ENCODE results near the gene SASH1. TPM values are rescaled to one million over a fixed set of nuclear protein-coding genes. Genes with fewer than 3 reads are reported as not detected.
"Not testable (repeated sequence)": the region's sequence is repeated elsewhere in the genome, so short reads cannot be mapped to it uniquely, and the experiment has no call there.

The SASH1 gene
- polyA plus RNA-seq, 3 donors from 2014 or later, result not detected

DNA sequence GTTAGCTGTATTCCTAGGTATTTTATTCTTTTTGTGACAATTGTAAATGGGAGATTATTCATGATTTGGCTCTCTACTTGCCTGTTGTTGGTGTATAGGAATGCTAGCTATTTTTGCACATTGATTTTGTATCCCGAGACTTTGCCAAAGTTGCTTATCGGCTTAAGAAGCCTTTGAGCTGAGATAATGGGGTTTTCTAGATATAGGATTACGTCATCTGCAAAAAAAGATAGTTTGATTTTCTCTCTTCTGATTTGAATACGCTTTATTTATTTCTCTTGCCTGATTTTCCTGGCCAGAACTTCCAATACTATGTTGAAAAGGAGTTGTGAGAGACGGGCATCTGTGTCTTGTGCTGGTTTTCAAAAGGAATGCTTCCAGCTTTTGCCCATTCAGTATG, 241.0 kb downstream of the SASH1 start:
- peaks cover 3 to 33% (median 14%) of the 10 kb centered on the region in 3 donors for H3K27me3 Mint-ChIP-seq (ENCODE audit: low read depth in 3 of 3)
- peaks cover 3 to 15% (median 11%) of the 10 kb centered on the region in 6 donors for H3K9me3 Mint-ChIP-seq
- H3K36me3 Mint-ChIP-seq, result peaks cover 0 to 5% (median 0%) of the 10 kb centered on the region in 3 donors
- no peak for DNase-seq
- H3K4me3 Mint-ChIP-seq, result no peak overlapping the region
- no peak overlapping the region for H3K27ac Mint-ChIP-seq
- H3K4me1 Mint-ChIP-seq, result no peaks in the 10 kb centered on the region

DNA sequence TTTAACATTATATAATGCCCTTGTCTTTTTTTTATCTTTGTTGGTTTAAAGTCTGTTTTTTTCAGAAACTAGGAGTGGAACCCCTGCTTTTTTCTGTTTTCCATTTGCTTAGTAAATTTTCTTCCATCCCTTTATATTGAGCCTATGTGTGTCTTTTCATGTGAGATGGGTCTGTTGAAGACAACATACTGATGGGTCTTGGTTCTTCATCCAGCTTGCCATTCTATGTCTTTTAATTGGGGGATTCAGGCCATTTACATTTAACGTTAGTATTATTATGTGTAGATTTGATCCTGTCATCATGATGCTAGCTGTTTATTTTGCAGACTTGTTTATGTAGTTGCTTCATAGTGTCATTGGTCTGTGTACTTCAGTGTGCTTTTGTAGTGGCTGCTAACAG, 243.0 kb downstream of the SASH1 start:
- Mint-ChIP-seq H3K27me3 (ENCODE audit: low read depth in 3 of 3) (peaks cover 3 to 33% (median 8%) of the 10 kb centered on the region in 3 donors), H3K9me3 (peaks cover 3 to 15% (median 11%) of the 10 kb centered on the region in 6 donors)
- not testable (repeated sequence) for H3K36me3 Mint-ChIP-seq, H3K4me3 Mint-ChIP-seq, H3K4me1 Mint-ChIP-seq, H3K27ac Mint-ChIP-seq, DNase-seq

DNA sequence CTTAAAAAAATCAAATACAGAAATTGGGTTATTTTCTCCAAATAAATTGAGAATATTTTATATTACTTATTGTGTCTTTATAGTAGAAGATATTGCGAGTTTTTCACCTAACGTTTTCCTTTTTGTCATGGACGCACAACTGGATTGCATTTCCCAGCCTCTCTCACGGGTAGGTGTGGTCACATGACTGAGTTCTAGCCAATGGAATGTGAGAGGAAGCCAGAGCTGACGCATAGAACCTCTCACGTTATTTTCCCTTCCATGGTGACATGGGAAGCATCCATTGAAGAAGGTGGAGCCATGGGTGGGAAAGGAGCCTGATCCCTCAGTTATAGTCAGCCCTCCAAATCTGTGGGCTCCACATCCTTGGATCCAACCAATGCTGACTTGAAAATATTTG, 248.2 kb downstream of the SASH1 start:
- peaks cover 0 to 5% (median 0%) of the 10 kb centered on the region in 3 donors for H3K36me3 Mint-ChIP-seq
- H3K4me3 Mint-ChIP-seq, result no peak overlapping the region
- DNase-seq, result no peak
- H3K27me3 Mint-ChIP-seq (ENCODE audit: low read depth in 3 of 3), result peaks cover 0 to 16% (median 0%) of the 10 kb centered on the region in 3 donors
- H3K9me3 Mint-ChIP-seq, result peaks cover 0 to 10% (median 0%) of the 10 kb centered on the region in 6 donors
- no peak overlapping the region for H3K27ac Mint-ChIP-seq
- H3K4me1 Mint-ChIP-seq, result no peaks in the 10 kb centered on the region

DNA sequence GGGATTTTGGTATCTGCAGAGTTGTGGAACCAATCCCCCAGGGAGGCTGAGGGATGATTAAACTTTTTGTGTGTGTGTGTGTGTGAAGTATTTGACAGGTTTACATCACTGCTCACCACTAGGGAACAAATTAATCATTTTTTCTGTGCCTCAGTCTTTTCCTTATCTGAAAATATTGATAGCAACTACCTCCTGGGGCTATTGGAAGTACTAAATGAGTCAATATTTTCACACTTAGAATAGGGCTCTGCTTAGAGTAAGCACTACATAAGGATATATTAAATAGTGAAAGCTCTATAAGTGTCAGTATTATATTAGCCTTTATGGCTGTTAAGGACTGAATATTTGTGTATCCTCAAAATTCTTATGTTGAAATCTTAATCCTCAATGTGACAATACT, 249.0 kb downstream of the SASH1 start:
- no peaks in the 10 kb centered on the region for H3K4me1 Mint-ChIP-seq
- peaks cover 0 to 15% (median 3%) of the 10 kb centered on the region in 3 donors for H3K27me3 Mint-ChIP-seq (ENCODE audit: low read depth in 3 of 3)
- H3K36me3 Mint-ChIP-seq, result peaks cover 0 to under 1% (median 0%) of the 10 kb centered on the region in 3 donors

DNA sequence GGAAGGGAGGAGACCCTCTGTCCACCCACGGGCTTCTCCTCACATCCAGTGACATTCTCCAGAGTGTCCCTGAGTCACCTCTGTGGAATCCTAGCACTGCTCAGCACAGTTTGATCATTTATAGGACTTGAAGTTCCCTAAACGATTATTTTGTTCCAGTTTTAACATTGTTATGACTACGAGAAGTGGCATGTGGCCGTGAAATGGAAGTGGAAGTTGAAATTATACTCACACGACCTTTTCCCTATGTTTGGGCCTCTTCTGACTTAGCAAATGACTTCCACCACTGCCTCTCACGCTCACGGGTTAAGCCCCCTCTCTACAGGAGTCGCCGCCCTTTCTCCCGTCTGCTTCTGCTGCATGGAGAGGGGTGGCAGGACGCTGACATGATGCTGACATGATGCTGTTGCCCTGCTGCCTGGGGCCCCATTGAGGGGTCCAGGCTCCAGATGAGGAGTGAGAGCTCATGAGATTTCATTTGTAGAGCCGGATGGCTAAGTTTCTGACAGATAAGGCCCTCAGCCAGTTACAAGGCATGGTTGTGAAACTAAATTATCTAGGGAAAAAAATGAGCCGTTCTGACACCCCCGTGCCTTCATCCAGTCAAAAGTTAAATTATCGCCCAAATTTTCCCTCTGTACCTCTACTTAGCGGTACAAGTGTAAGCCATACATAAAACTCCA, 250.6 kb downstream of the SASH1 start:
- Mint-ChIP-seq H3K27ac (no peak overlapping the region), H3K9me3 (peaks cover 0 to 2% (median 0%) of the 10 kb centered on the region in 6 donors), H3K27me3 (ENCODE audit: low read depth in 3 of 3) (peaks cover 0 to 16% (median 11%) of the 10 kb centered on the region in 3 donors), H3K4me1 (no peaks in the 10 kb centered on the region), H3K4me3 (no peak overlapping the region), H3K36me3 (no peaks in the 10 kb centered on the region)
- no peak for DNase-seq

More for the DNA sequence above, 249.0 kb downstream of the SASH1 start:
- Mint-ChIP-seq H3K4me3 (no peak overlapping the region), H3K27ac (no peak overlapping the region), H3K9me3 (peaks cover 0 to 2% (median 0%) of the 10 kb centered on the region in 6 donors)
- DNase-seq, result no peak

DNA sequence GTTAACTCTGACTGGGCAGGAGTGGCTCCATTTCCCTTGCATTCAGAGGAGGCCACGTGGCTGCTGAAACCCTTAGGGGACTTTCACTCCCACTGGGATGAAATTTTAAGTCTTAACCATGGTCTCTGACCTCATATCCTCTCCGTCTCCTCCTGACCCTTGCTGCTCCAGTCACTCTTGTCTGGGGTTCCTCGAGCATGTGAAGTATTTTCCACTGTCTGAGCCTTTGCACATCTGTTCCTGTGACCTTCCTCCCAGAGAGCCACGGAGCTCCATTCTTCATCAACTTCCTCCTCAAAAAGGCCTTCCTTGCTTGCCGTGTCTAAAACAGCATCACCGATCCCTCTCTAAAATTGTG, 251.2 kb downstream of the SASH1 start:
- Mint-ChIP-seq H3K27ac (no peak overlapping the region), H3K27me3 (ENCODE audit: low read depth in 3 of 3) (peaks cover 0 to 21% (median 11%) of the 10 kb centered on the region in 3 donors), H3K4me1 (no peaks in the 10 kb centered on the region), H3K36me3 (no peaks in the 10 kb centered on the region), H3K4me3 (no peak overlapping the region), H3K9me3 (peaks cover 0 to 2% (median 0%) of the 10 kb centered on the region in 6 donors)
- DNase-seq, result no peak

DNA sequence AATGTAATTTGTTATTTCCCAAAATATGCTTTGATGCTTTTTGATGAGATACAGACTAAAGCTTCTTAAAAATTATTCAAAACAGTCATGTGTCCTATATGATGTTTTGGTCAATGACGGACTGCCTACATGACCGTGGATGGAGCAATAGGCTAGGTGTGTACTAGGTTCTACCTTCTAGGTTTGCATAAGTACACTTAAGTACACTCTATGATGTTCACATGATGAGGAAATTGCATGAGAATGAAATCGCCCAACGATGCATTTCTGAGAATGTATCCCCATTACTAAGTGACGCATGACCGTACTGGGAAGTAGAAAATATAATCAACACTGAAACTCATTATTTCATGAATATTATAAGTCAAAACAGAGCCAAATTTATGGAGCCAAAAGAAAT, 252.9 kb downstream of the SASH1 start:
- Mint-ChIP-seq H3K9me3 (peaks cover 0 to 2% (median 0%) of the 10 kb centered on the region in 6 donors), H3K27me3 (ENCODE audit: low read depth in 3 of 3) (peaks cover 1 to 18% (median 11%) of the 10 kb centered on the region in 3 donors), H3K27ac (no peak overlapping the region), H3K4me1 (no peaks in the 10 kb centered on the region), H3K4me3 (no peak overlapping the region), H3K36me3 (no peaks in the 10 kb centered on the region)
- DNase-seq, result no peak

DNA sequence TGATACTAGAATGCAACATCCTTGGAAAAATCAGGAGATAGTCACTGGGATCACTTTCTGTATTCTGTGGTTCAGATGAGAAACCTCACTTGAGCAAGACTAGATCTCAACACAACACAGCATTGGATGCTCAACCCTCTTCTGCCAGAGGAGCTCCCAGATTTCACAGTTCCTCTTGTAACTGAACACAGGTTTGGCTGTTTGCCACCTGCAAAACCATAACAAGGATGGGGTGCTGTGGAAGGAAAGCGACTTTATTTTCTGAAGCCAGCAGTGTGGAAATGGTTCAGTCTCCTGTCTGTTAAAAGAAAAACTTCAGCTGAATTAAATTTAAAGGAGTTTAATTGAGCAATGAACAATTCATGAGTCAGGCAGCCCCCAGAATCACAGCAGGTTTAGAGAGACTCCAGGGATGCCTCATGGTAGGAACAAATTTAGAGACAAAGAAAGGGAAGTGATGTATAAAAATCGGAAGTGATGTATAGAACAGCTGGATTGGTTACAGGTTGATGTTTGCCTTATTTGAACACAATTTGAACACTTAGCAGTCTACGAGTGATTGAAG, 254.3 kb downstream of the SASH1 start:
- H3K36me3 Mint-ChIP-seq, result no peaks in the 10 kb centered on the region
- no peak overlapping the region for H3K4me3 Mint-ChIP-seq
- H3K27me3 Mint-ChIP-seq (ENCODE audit: low read depth in 3 of 3), result peaks cover 1 to 23% (median 15%) of the 10 kb centered on the region in 3 donors
- no peak for DNase-seq
- H3K4me1 Mint-ChIP-seq, result no peaks in the 10 kb centered on the region
- H3K9me3 Mint-ChIP-seq, result peaks cover 0 to 8% (median 4%) of the 10 kb centered on the region in 6 donors
- H3K27ac Mint-ChIP-seq, result no peak overlapping the region

DNA sequence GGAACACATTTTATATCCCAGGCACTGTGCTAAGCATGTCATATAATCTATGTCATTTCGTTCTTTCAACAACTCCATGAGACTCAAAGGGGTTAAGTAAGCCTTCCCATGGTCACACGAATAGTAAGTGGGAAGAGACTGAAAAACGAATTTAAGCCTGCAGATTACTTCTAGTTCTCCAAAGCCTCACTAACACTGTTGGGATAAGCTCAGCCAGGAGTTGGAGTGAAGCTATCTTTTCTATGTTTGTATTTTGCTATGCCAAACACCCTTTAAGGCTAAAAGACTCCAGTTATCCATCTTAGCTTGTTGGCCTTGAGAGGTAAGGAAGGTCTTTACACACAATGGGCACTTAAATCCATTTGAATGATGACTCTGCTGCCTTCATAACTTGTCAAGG, 256.1 kb downstream of the SASH1 start:
- no peak for DNase-seq
- Mint-ChIP-seq H3K4me3 (no peak overlapping the region), H3K9me3 (peaks cover 0 to 12% (median 6%) of the 10 kb centered on the region in 6 donors), H3K36me3 (no peaks in the 10 kb centered on the region), H3K27me3 (ENCODE audit: low read depth in 3 of 3) (peaks cover 1 to 22% (median 19%) of the 10 kb centered on the region in 3 donors), H3K4me1 (no peaks in the 10 kb centered on the region), H3K27ac (no peak overlapping the region)

DNA sequence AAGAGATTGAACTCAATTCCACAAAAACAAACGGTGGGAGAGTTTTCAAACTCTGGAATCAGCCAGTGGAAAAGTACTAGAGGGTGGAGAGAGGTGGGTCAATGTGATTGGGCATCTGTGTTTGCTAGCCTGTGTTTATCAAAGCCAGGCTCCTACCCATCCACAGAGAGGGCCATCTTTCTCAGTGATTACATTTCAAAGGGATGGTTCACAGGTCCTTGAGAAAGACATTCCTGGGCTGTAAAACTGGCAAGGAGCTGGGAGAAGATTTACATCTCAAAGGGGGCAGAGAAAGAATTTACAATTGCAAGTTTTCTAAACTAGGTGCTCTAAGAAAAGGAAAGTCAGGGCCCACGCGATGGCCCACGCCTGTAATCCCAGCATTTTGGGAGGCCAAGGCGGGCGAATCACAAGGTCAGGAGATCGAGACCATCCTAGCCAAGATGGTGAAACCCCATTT, 257.4 kb downstream of the SASH1 start:
- Mint-ChIP-seq H3K4me1 (no peaks in the 10 kb centered on the region), H3K27ac (no peak overlapping the region), H3K27me3 (ENCODE audit: low read depth in 3 of 3) (peaks cover 3 to 22% (median 19%) of the 10 kb centered on the region in 3 donors), H3K4me3 (no peak overlapping the region), H3K9me3 (peaks cover 0 to 12% (median 6%) of the 10 kb centered on the region in 6 donors), H3K36me3 (no peaks in the 10 kb centered on the region)
- no peak for DNase-seq
